Activated CD4-positive, alpha-beta T cell treated with anti-CD3 and anti-CD28 coated beads, Interleukin-2, amount 50 U/mL, for 1 hour (primary cell): ENCODE measurements around the gene YAE1.
"Not testable (repeated sequence)": the region's sequence is repeated elsewhere in the genome, so short reads cannot be mapped to it uniquely, and the experiment has no call there.

Source experiments
- DNase-seq: peaks from one replicate; pipeline ENCODE4 v3.0.0-alpha.2; 2020

YAE1 gene, protein sequence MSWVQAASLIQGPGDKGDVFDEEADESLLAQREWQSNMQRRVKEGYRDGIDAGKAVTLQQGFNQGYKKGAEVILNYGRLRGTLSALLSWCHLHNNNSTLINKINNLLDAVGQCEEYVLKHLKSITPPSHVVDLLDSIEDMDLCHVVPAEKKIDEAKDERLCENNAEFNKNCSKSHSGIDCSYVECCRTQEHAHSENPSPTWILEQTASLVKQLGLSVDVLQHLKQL

DNA sequence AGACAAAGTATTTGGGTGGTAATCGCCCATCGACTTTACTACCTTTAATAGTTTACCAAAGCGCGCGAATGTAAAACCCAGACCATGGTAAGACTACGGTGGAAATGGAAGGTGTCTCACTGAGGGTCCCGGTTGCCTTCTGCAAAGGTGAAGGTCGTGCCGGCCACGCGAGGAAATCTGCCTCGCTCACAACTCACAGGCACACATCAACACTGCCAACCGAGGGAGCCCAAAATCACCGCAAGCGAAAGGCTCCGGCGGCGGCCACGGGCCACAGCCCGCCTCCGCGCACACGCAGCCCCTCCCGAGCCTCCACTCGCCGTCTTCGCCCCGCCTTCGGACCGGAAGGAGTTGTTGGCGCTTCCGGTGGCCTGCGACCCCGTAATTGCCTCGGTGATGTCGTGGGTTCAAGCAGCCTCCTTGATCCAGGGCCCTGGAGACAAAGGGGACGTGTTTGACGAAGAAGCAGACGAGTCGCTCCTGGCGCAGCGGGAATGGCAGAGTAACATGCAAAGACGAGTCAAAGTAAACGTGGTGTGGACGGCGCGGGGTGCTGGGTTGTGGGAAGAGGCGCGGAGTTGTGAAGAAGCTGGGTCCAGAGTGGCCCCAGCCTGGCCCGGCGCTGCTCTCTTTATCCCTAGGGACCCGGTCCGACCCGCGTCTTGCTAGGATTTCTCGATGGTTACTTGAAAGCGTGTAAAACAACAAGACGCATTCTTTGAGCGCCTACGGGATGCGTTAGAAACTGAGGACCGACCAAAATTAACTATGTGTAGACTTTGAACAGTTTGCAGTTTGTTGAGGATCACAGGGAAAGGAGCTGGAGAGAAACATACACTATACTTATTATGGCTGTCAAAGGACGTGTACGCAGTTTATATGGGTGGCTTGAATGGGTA is at the start of gene YAE1:
TSS of gene YAE1 (plus strand) at position 382 of the 899 bp plus-strand sequence. CDS start at position 397, 15 bp downstream.
- peak; percentile 77 for DNase-seq

DNA sequence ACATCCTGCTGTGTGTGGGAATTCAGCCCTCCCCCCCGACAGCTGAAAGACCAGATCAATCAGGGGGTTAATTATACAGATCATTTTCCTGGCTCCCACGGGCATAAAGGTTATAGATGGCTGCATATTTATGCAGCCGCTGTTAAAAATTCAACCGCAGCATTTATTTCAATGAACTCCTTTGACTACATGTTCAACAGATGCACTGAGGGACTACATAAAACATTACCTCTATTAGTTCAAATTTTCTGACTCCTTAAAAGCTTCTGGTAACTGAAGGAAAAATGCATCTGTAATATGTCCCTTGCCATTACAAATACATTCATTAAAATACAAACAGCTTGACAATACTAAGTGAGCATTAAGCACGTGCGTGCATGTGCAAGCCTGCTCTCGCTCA is 49.7 kb upstream of the YAE1 start:
- DNase-seq, result no peak

GRCh38 chr7:39517240-39517639 is 49.0 kb upstream of the YAE1 start:
- no peak for DNase-seq

GRCh38 chr7:39525926-39526325 is 40.3 kb upstream of the YAE1 start:
- DNase-seq, result no peak

DNA sequence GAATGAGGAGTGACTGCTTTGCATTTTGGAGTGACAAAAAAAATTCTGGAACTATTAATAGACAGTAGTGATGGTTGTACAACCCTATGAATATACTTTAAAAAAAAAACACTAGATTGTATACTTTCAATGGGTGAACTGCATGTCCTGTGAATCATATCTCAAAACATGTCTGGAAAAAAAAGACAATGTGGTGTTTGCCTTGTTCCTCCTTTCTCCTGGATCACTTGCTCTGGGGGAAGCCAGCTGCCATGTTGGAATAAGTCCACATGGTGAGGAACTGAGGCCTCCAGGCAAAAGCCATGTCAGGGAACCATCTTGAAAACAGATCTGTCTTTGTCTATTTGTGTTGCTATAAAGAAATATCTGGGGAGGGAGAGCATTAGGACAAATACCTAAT is 39.5 kb upstream of the YAE1 start:
- no peak for DNase-seq

- DNase-seq, result no peak
These were observed 38.9 kb upstream of the YAE1 start for GRCh38 chr7:39527296-39527695.

DNA sequence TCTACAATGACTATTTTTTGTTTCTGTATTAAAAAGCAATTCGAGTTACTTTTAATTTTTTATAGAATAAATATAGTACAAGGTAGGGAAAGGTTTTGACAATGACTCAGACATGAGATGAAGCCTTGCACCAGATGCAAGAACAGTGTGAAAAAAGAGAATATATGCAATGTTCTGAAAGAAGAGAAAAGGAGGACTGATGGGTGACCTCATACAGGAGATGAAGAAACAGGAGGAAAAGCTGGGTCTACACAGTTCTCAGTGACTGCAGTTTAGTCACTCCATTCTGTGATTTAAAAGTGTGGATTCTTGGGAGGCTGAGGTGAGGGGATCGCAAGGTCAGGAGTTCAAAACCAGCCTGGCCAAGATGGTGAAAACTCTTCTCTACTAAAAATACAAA is 38.3 kb upstream of the YAE1 start:
- no peak for DNase-seq

DNA sequence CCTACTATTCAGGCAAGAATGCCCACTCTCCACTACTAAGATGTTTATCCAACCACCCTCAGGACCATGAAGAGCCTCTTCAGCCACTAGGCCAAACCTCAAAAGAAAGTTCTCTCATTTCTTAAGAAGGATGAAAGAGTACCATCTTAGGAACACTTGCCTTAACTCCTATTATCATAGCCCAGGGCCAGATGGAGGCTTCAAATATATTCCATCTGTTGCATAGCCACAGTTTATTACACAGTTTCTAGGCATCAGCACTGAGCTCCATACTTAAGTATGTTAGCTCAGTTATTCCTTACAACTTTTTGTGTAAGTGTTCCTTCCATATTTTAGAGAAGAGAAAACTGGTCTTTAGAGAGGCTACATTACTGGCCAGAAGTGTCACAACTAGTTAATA is 37.4 kb upstream of the YAE1 start:
- DNase-seq, result no peak

- DNase-seq, result no peak
These were observed 36.6 kb upstream of the YAE1 start for GRCh38 chr7:39529582-39529981.

GRCh38 chr7:39530971-39531370 is 35.2 kb upstream of the YAE1 start:
- no peak for DNase-seq

- DNase-seq, result no peak
These were observed 34.4 kb upstream of the YAE1 start for GRCh38 chr7:39531818-39532217.

DNA sequence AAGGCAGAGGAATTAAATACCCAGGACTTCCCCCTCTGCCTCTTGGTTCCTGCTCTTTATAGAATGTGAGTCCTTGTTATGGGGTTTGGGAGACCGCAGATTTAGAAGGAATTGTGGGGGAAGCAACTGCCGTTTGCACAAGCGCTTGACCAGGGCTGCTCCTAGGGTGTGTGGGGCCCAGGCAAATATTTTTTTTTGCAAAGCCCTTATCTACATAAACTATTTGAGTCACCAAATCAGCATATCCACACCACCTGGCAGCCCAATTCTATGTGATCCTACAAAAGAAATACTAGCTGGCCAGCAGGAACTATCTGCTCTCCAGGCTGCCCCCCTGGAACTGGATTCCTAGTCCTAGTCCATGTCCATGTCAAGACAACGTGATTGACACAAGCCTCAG is 33.4 kb upstream of the YAE1 start:
- no peak for DNase-seq

DNA sequence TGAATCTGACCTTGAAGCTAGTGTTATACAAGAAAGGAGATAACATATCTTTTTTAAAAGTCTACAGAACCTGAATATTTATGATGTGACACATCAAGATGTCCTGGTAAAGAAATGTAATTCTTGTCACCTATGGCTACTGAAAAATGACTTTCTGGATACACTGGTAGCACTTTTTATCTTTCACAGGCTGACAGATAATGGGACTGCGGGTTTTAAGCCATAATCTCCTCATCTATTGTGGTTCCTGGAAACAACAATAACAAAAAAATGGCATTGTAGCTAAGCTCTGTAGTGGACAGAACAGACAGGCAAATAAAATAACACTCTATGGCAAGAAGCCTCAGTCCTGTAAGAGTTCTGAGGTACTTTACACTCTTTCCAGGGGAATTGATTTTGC is 31.6 kb upstream of the YAE1 start:
- DNase-seq, result no peak

- no peak for DNase-seq
These were observed 31.1 kb upstream of the YAE1 start for GRCh38 chr7:39535064-39535463.

GRCh38 chr7:39535720-39536119 is 30.5 kb upstream of the YAE1 start:
- DNase-seq, result no peak

DNA sequence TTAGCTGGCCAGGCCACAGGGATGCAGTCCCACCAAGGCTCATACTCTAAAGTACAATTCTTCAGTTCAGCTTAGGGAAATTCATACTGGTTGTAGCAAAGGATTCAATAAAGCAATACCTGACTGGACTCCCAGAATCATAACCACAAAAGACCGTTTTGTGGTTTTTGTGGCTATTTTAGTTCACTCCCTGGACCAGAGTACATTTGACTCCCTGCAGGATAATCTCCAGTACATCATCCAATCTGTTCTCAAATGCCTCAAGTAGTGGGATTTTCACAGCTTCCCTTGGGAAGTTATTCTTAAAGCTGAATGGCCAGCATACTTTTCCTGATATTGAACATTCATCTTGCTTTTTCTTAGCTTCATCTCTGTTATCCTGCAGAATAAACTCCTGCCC is 29.3 kb upstream of the YAE1 start:
- DNase-seq, result no peak

- DNase-seq, result no peak
These were observed 26.4 kb upstream of the YAE1 start for GRCh38 chr7:39539816-39540215.

DNA sequence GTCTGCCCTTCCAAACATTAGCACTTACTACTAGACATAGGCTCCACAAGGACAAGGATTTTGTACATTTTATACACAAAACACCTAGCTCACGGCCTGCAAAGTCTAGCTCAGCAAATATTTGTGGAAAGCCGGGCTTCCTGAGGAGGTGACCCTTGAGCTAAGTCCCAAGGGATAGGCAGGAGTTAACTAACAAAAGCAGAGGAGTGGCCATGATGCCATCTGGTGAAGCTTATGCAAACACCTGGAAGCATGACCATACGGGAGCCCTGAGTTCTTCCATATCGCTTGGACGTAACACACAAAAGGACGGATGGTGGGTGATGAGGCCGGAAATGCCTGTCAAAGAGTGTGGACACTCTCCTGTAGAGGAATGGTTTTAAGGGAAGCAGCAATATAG is 25.9 kb upstream of the YAE1 start:
- DNase-seq, result no peak

- DNase-seq, result no peak
These were observed 24.7 kb upstream of the YAE1 start for GRCh38 chr7:39541511-39541910.

GRCh38 chr7:39544774-39545173 is 21.4 kb upstream of the YAE1 start:
- not testable (repeated sequence) for DNase-seq

GRCh38 chr7:39547336-39547735 is 18.9 kb upstream of the YAE1 start:
- no peak for DNase-seq

GRCh38 chr7:39550411-39550810 is 15.8 kb upstream of the YAE1 start:
- no peak for DNase-seq

GRCh38 chr7:39553436-39553835 is 12.8 kb upstream of the YAE1 start:
- DNase-seq, result no peak

GRCh38 chr7:39554583-39555165 is 11.5 kb upstream of the YAE1 start:
- DNase-seq, result no peak
